IMR-90 (cell line): ENCODE data around the gene OR3A2. TPM values are rescaled to one million over a fixed set of nuclear protein-coding genes. Genes with fewer than 3 reads are reported as not detected.

Experiments
- ATAC-seq: fragments of 200-7000 bp; cut with Tn5 transposase; 2 replicates; pipeline ENCODE4 v1.9.1; 2020; ENCODE audit warnings: low read depth, mild to moderate bottlenecking, moderate library complexity
- BruUV-seq: library from RNA; stranded (reverse); fragments of 400-500 nt; replicated peaks from 2 replicates; lab custom pipeline; 2021; lab: Mats Ljungman, UMichigan
- CTCF ChIA-PET: fragments of 300-600 bp; formaldehyde crosslinking; extraction: SDS; loops from one replicate; lab custom pipeline; 2021; ENCODE audit warnings: antibody characterized with exemption; lab: Yijun Ruan, JAX
- POLR2A ChIA-PET: fragments of 300-600 bp; sonication (Branson Sonifier 250); formaldehyde crosslinking; loops from one replicate; lab custom pipeline; 2022; ENCODE audit warnings: antibody characterized with exemption; ENCODE audit not compliant: unreplicated experiment; lab: Charles Lee
- DNase-seq: peaks from one replicate; pipeline ENCODE4 v3.0.0; 2013
- H2AFZ ChIP-seq: replicated peaks from 2 replicates; pipeline ENCODE3; 2013; ENCODE audit warnings: low read length, mild to moderate bottlenecking; ENCODE audit not compliant: poor library complexity
- H2AK5ac ChIP-seq: 2 replicates; pipeline ENCODE4 v1.6.1; 2013; ENCODE audit warnings: low read depth, low read length, inconsistent platforms
- H2AK9ac ChIP-seq: replicated peaks from 2 replicates; pipeline ENCODE3; 2013; ENCODE audit warnings: mild to moderate bottlenecking, low read depth, low read length, moderate library complexity; ENCODE audit not compliant: poor library complexity
- H2BK120ac ChIP-seq: 2 replicates; pipeline ENCODE4 v1.6.1; 2013; ENCODE audit warnings: low read depth, low read length, inconsistent platforms
- H2BK15ac ChIP-seq: 3 replicates; pipeline ENCODE4 v1.6.1; 2013; ENCODE audit warnings: low read depth, low read length, inconsistent platforms
- H2BK20ac ChIP-seq: 2 replicates; pipeline ENCODE4 v1.6.1; 2013; ENCODE audit warnings: low read depth, mild to moderate bottlenecking, inconsistent platforms, low read length, moderate library complexity
- H2BK5ac ChIP-seq: 2 replicates; pipeline ENCODE4 v1.6.1; 2013; ENCODE audit warnings: mild to moderate bottlenecking, low read depth, low read length, inconsistent platforms; ENCODE audit not compliant: poor library complexity, severe bottlenecking
- H3K14ac ChIP-seq: replicated peaks from 2 replicates; pipeline ENCODE4 v1.6.1; 2013; ENCODE audit warnings: low read depth, low read length, inconsistent platforms
- H3K18ac ChIP-seq: 2 replicates; pipeline ENCODE4 v1.6.1; 2013; ENCODE audit warnings: low read depth, low read length, control low read depth
- H3K23ac ChIP-seq: 2 replicates; pipeline ENCODE4 v1.6.1; 2013; ENCODE audit warnings: low read depth, low read length, inconsistent platforms
- H3K27ac ChIP-seq: 2 replicates; pipeline ENCODE4 v1.5.1; 2013; ENCODE audit warnings: mild to moderate bottlenecking, control low read depth, low read length; ENCODE audit not compliant: insufficient read depth
- H3K27me3 ChIP-seq: 2 replicates; pipeline ENCODE4 v1.6.1; 2013; ENCODE audit warnings: low read length; ENCODE audit not compliant: control insufficient read depth, insufficient read depth
- H3K36me3 ChIP-seq: 2 replicates; pipeline ENCODE4 v1.6.1; 2013; ENCODE audit warnings: low read length, mixed read lengths; ENCODE audit not compliant: control insufficient read depth, insufficient read depth
- H3K4ac ChIP-seq: 2 replicates; pipeline ENCODE4 v1.6.1; 2013; ENCODE audit warnings: low read depth, low read length, inconsistent platforms
- H3K4me1 ChIP-seq: 2 replicates; pipeline ENCODE4 v1.6.1; 2013; ENCODE audit warnings: low read length, mixed read lengths; ENCODE audit not compliant: control insufficient read depth, insufficient read depth
- H3K4me2 ChIP-seq: 2 replicates; pipeline ENCODE4 v1.6.1; 2013; ENCODE audit warnings: low read depth, mild to moderate bottlenecking, control low read depth, low read length, moderate library complexity
- H3K4me3 ChIP-seq: 2 replicates; pipeline ENCODE4 v1.5.1; 2013; ENCODE audit warnings: low read depth, mild to moderate bottlenecking, control low read depth, low read length, moderate library complexity; ENCODE audit not compliant: insufficient read depth
- H3K56ac ChIP-seq: 2 replicates; pipeline ENCODE4 v1.6.1; 2013; ENCODE audit warnings: low read length, inconsistent platforms; ENCODE audit not compliant: insufficient read depth; ENCODE audit errors: extremely low read depth
- H3K79me1 ChIP-seq, 2 experiments: 2 replicates each; pipeline ENCODE4 v1.6.1; 2013; ENCODE audit warnings: low read length in 2 of 2, inconsistent platforms in 1 of 2, low read depth in 1 of 2
- H3K9ac ChIP-seq: 2 replicates; pipeline ENCODE4 v1.6.1; 2013; ENCODE audit warnings: low read depth, low read length, control low read depth
- H3K9me1 ChIP-seq: 2 replicates; pipeline ENCODE4 v1.6.1; 2013; ENCODE audit warnings: low read length, inconsistent platforms; ENCODE audit not compliant: insufficient read depth
- H3K9me3 ChIP-seq: 2 replicates; pipeline ENCODE4 v1.6.1; 2013; ENCODE audit warnings: low read length; ENCODE audit not compliant: control insufficient read depth, insufficient read depth
- H4K20me1 ChIP-seq: 2 replicates; pipeline ENCODE4 v1.6.1; 2013; ENCODE audit warnings: low read length, inconsistent platforms; ENCODE audit not compliant: insufficient read depth
- H4K5ac ChIP-seq: 2 replicates; pipeline ENCODE4 v1.6.1; 2013; ENCODE audit warnings: mild to moderate bottlenecking, low read depth, low read length, control low read depth
- H4K8ac ChIP-seq, 2 experiments: 2 replicates each; pipeline ENCODE4 v1.6.1; 2013; ENCODE audit warnings: low read depth in 2 of 2, low read length in 2 of 2, control low read depth in 1 of 2, inconsistent platforms in 1 of 2
- H4K91ac ChIP-seq: 2 replicates; pipeline ENCODE4 v1.6.1; 2013; ENCODE audit warnings: low read depth, low read length, inconsistent platforms; ENCODE audit not compliant: insufficient read depth
- BHLHE40 ChIP-seq: fragments of 150-350 bp; IDR thresholded peaks from 2 replicates; pipeline ENCODE4 v1.6.1; 2016; ENCODE audit warnings: mild to moderate bottlenecking, low read depth, low read length
- CEBPB ChIP-seq: IDR thresholded peaks from 2 replicates; pipeline ENCODE4 v1.6.1; 2012; ENCODE audit warnings: low read depth, low read length, improper control_type of control experiment
- CHD1 ChIP-seq: IDR thresholded peaks from 2 replicates; pipeline ENCODE4 v1.6.1; 2012; ENCODE audit warnings: low read depth, low read length, improper control_type of control experiment
- FOS ChIP-seq: fragments of 150-350 bp; IDR thresholded peaks from 2 replicates; pipeline ENCODE4 v1.6.1; 2016; ENCODE audit warnings: low read depth, low read length
- MXI1 ChIP-seq: IDR thresholded peaks from 2 replicates; pipeline ENCODE4 v1.6.1; 2012; ENCODE audit warnings: low read depth, mild to moderate bottlenecking, low read length, moderate library complexity, borderline replicate concordance
- NFE2L2 ChIP-seq: fragments of 150-350 bp; IDR thresholded peaks from 2 replicates; pipeline ENCODE4 v1.6.1; 2016; ENCODE audit warnings: low read depth, mild to moderate bottlenecking, low read length
- POLR2A ChIP-seq: IDR thresholded peaks from 2 replicates; pipeline ENCODE4 v1.6.1; 2012; ENCODE audit warnings: mild to moderate bottlenecking, low read depth, low read length
- RCOR1 ChIP-seq: IDR thresholded peaks from 2 replicates; pipeline ENCODE4 v1.6.1; 2012; ENCODE audit warnings: mild to moderate bottlenecking, low read length, improper control_type of control experiment; ENCODE audit not compliant: insufficient replicate concordance
- WGBS, 2 experiments: methylation state at CpG; one replicate each; pipeline versions ENCODE4 v1.1.5 to v1.1.7; 2013; ENCODE audit warnings: missing lambda C conversion rate in 2 of 2; ENCODE audit not compliant: insufficient read length in 1 of 2; ENCODE audit errors: extremely low coverage in 2 of 2; 5-methylcytosine and 5-hydroxymethylcytosine counted together
- dilution Hi-C: fragments of 300-500 bp; cut with HindIII; formaldehyde crosslinking; loops from one replicate; pipeline ENCODE4 v1.14.3; 2018; ENCODE audit warnings: low sequenced_read_pairs; ENCODE audit not compliant: unreplicated experiment
- in situ Hi-C: fragments of 300-500 bp; cut with MboI; formaldehyde crosslinking; loops from 3 replicates; pipeline ENCODE4 v1.14.3; 2019; ENCODE audit warnings: low sequenced_read_pairs, inconsistent platforms, mixed read lengths
- intact Hi-C: fragments of 100-400 bp; cut with micrococcal nuclease; formaldehyde crosslinking; loops from 2 replicates; pipeline ENCODE4 v1.10.0; 2022
- polyA plus RNA-seq, 3 experiments: library from polyadenylated mRNA; depleted of rRNA; stranded (reverse); fragments of >200 nt; gene quantifications; 2 replicates each; pipeline ENCODE4 v1.2.3, GENCODE V29; 2012; ENCODE audit warnings: low replicate concordance in 1 of 3
- total RNA-seq: library from RNA; depleted of rRNA; stranded (reverse); fragments of >200 nt; gene quantifications from 2 replicates; pipeline ENCODE4 v1.2.3, GENCODE V29; 2012
- TF ChIP-seq, protein P1 (sequence below): fragments of 150-350 bp; IDR thresholded peaks from 2 replicates; pipeline ENCODE4 v1.6.1; 2017; ENCODE audit warnings: mild to moderate bottlenecking, antibody characterized with exemption, low read length, low read depth

The OR3A2 gene
- total and polyA plus RNA-seq, 2 of the 4 experiments (the other 2 are of a cell fraction) = not detected

- no peaks in the 10 kb centered on the region for H3K36me3 ChIP-seq
- no peak overlapping the region for H3K4ac ChIP-seq
- H3K4me1 ChIP-seq = no peaks in the 10 kb centered on the region
- BruUV-seq = no TSS peak
- no peak overlapping the region for H2AK5ac ChIP-seq
- no peak overlapping the region for H4K5ac ChIP-seq
- no peak overlapping the region for H3K27ac ChIP-seq
- TF ChIP-seq RCOR1 (no peak), BHLHE40 (no peak), CHD1 (no peak), NFE2L2 (no peak), CEBPB (no peak), FOS (no peak), MXI1 (no peak), POLR2A (no peak)
- TF ChIP-seq, protein P1, sequence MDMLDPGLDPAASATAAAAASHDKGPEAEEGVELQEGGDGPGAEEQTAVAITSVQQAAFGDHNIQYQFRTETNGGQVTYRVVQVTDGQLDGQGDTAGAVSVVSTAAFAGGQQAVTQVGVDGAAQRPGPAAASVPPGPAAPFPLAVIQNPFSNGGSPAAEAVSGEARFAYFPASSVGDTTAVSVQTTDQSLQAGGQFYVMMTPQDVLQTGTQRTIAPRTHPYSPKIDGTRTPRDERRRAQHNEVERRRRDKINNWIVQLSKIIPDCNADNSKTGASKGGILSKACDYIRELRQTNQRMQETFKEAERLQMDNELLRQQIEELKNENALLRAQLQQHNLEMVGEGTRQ = no peak
- H3K18ac ChIP-seq = no peak overlapping the region
- H2BK5ac ChIP-seq = no peak overlapping the region
- no peaks in the 10 kb centered on the region for H3K27me3 ChIP-seq
- H2BK20ac ChIP-seq = no peak overlapping the region
- no peak overlapping the region for H4K8ac ChIP-seq
- no peaks in the 10 kb centered on the region for H3K9me1 ChIP-seq
- H2AK9ac ChIP-seq = no peak overlapping the region
- H3K56ac ChIP-seq = no peak overlapping the region
- ATAC-seq (no peak), DNase-seq (no peak)
- ChIA-PET POLR2A (no interaction called here), CTCF (no interaction called here)
- dilution Hi-C loops = no loop called here
- no peak overlapping the region for H2AFZ ChIP-seq
- H2BK15ac ChIP-seq = no peak overlapping the region
- H3K23ac ChIP-seq = no peak overlapping the region
- H3K4me3 ChIP-seq = no peak overlapping the region
- no peaks in the 10 kb centered on the region for H4K20me1 ChIP-seq
- no peaks in the 10 kb centered on the region for H3K79me1 ChIP-seq
- WGBS, 2 experiments = no CpG with 5 or more reads among the region's 4 CpGs
- in situ Hi-C loops = no loop called here
- no peak overlapping the region for H2BK120ac ChIP-seq
- H3K9ac ChIP-seq = no peak overlapping the region
- intact Hi-C loops = no loop called here
- peaks cover 7% of the 10 kb centered on the region for H3K9me3 ChIP-seq
- no peak overlapping the region for H3K4me2 ChIP-seq
- no peak overlapping the region for H4K91ac ChIP-seq
- no peak overlapping the region for H3K14ac ChIP-seq
Measured at GRCh38 chr17:3276126-3276525, 110.0 kb downstream of the OR3A2 start.
